Measurements from ENCODE around the gene SPATA13.

SPATA13 gene

DNA sequence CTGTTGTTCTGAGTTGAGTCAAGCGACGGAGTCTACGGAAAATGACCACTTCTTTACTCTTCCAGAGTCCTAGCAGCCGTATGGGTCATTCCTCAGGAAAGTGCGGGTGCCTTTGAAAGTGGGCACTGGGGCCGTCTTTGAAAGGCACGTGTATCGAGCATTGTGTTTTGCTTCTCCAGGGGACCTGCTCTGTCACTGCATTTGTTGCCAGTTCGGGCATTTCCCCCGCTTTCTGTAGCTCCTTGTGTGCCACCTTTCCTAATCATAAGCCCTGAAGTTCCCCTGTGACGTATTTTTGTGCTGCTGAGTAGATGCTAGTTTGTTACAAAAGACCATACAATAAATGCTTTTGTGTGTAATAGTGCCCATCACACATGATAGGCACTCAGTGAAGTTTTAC is 24.4 kb downstream of the SPATA13 start:
- H3K4me3 ChIP-seq (ENCODE audit: low read depth in 1 of 2, low read length in 2 of 2), result no peak overlapping the region
- no peaks in the 10 kb centered on the region for H3K36me3 ChIP-seq (ENCODE audit: control insufficient read depth in 1 of 2, insufficient read depth in 2 of 2, low read length in 2 of 2)
- peaks cover 0 to 3% of the 10 kb centered on the region in 2 donors for H3K4me1 ChIP-seq (ENCODE audit: control insufficient read depth in 1 of 2, insufficient read depth in 2 of 2, low read length in 2 of 2)
- H3K27me3 ChIP-seq (ENCODE audit: low read depth, low read length), result no peaks in the 10 kb centered on the region
- peak overlapping the region; percentile 62 for H3K27ac ChIP-seq (ENCODE audit: low read length)
- no peaks in the 10 kb centered on the region for H3K9me3 ChIP-seq (ENCODE audit: control insufficient read depth in 1 of 2, low read length in 2 of 2)

DNA sequence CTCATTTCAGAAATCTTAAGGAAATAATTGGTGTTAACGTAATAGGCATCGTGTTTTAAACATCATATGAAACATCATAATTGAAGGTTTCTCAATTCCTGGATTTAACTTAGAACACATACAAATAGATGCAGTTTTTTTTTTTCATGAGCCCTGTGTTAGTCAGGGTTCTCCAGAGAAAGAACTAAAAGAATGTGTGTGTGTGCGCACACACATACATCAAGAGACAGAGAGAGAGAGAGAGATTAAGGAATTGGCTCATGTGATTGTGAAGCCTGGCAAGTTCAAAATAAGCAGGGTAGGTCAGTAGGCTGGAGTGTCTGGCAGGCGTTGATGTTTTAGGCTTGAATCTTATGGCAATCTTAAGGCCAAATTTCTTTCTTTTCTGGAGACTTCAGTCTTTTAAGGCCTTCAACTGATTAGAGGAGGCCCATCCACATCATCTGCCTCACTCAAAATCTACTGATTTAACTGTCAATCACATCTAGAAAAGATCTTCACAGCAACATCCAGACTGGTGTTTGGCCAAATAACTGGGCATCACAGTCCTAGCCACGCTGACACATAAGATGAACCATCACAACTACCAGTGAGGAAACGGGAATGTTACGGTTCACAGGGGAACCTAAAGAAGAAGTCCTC is 25.2 kb downstream of the SPATA13 start:
- H3K36me3 ChIP-seq (ENCODE audit: control insufficient read depth in 1 of 2, insufficient read depth in 2 of 2, low read length in 2 of 2), result no peaks in the 10 kb centered on the region
- peaks cover 0 to 3% of the 10 kb centered on the region in 2 donors for H3K4me1 ChIP-seq (ENCODE audit: control insufficient read depth in 1 of 2, insufficient read depth in 2 of 2, low read length in 2 of 2)
- no peaks in the 10 kb centered on the region for H3K27me3 ChIP-seq (ENCODE audit: low read depth, low read length)
- H3K27ac ChIP-seq (ENCODE audit: low read length), result peak overlapping the region; percentile 62
- no peaks in the 10 kb centered on the region for H3K9me3 ChIP-seq (ENCODE audit: control insufficient read depth in 1 of 2, low read length in 2 of 2)
- no peak overlapping the region for H3K4me3 ChIP-seq (ENCODE audit: low read depth in 1 of 2, low read length in 2 of 2)

- Histone ChIP-seq H3K9me3 (ENCODE audit: control insufficient read depth in 1 of 2, low read length in 2 of 2) (no peaks in the 10 kb centered on the region), H3K4me3 (ENCODE audit: low read depth in 1 of 2, low read length in 2 of 2) (no peak overlapping the region), H3K36me3 (ENCODE audit: control insufficient read depth in 1 of 2, insufficient read depth in 2 of 2, low read length in 2 of 2) (no peaks in the 10 kb centered on the region), H3K27ac (ENCODE audit: low read length) (no peak overlapping the region), H3K4me1 (ENCODE audit: control insufficient read depth in 1 of 2, insufficient read depth in 2 of 2, low read length in 2 of 2) (peaks cover 0 to 3% of the 10 kb centered on the region in 2 donors), H3K27me3 (ENCODE audit: low read depth, low read length) (no peaks in the 10 kb centered on the region)
Observed at GRCh38 chr13:24187185-24187584, 26.7 kb downstream of the SPATA13 start.

- Histone ChIP-seq H3K4me1 (ENCODE audit: control insufficient read depth in 1 of 2, insufficient read depth in 2 of 2, low read length in 2 of 2) (peaks cover 0 to under 1% of the 10 kb centered on the region in 2 donors), H3K4me3 (ENCODE audit: low read depth in 1 of 2, low read length in 2 of 2) (no peak overlapping the region), H3K36me3 (ENCODE audit: control insufficient read depth in 1 of 2, insufficient read depth in 2 of 2, low read length in 2 of 2) (no peaks in the 10 kb centered on the region), H3K9me3 (ENCODE audit: control insufficient read depth in 1 of 2, low read length in 2 of 2) (no peaks in the 10 kb centered on the region), H3K27ac (ENCODE audit: low read length) (no peak overlapping the region), H3K27me3 (ENCODE audit: low read depth, low read length) (no peaks in the 10 kb centered on the region)
Observed at GRCh38 chr13:24192057-24192810, 31.7 kb downstream of the SPATA13 start.

DNA sequence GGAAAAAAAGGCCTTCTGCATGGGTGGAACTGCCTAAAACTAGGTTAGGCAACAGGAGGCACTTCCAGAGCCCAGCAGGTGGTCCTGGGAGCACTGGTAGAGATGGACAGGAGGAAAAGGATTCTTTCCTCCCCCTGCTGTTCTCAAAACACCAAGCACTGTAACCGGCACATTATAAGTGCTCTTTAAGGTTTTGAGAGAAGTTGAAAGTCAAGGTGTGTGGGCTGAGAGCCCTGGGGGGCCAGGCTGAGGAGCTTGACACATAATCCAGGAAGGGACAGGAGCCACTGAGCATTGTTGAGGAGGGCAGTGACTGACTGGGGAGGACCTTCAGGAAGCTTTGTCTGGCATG is 32.3 kb downstream of the SPATA13 start:
- Histone ChIP-seq H3K27ac (ENCODE audit: low read length) (no peak overlapping the region), H3K36me3 (ENCODE audit: control insufficient read depth in 1 of 2, insufficient read depth in 2 of 2, low read length in 2 of 2) (no peaks in the 10 kb centered on the region), H3K27me3 (ENCODE audit: low read depth, low read length) (no peaks in the 10 kb centered on the region), H3K4me1 (ENCODE audit: control insufficient read depth in 1 of 2, insufficient read depth in 2 of 2, low read length in 2 of 2) (no peaks in the 10 kb centered on the region), H3K4me3 (ENCODE audit: low read depth in 1 of 2, low read length in 2 of 2) (no peak overlapping the region), H3K9me3 (ENCODE audit: control insufficient read depth in 1 of 2, low read length in 2 of 2) (no peaks in the 10 kb centered on the region)

GRCh38 chr13:24194447-24194846 is 33.9 kb downstream of the SPATA13 start:
- no peaks in the 10 kb centered on the region for H3K27me3 ChIP-seq (ENCODE audit: low read depth, low read length)
- H3K4me3 ChIP-seq (ENCODE audit: low read depth in 1 of 2, low read length in 2 of 2), result no peak overlapping the region
- no peaks in the 10 kb centered on the region for H3K9me3 ChIP-seq (ENCODE audit: control insufficient read depth in 1 of 2, low read length in 2 of 2)
- no peaks in the 10 kb centered on the region for H3K36me3 ChIP-seq (ENCODE audit: control insufficient read depth in 1 of 2, insufficient read depth in 2 of 2, low read length in 2 of 2)
- H3K4me1 ChIP-seq (ENCODE audit: control insufficient read depth in 1 of 2, insufficient read depth in 2 of 2, low read length in 2 of 2), result no peaks in the 10 kb centered on the region
- H3K27ac ChIP-seq (ENCODE audit: low read length), result no peak overlapping the region

DNA sequence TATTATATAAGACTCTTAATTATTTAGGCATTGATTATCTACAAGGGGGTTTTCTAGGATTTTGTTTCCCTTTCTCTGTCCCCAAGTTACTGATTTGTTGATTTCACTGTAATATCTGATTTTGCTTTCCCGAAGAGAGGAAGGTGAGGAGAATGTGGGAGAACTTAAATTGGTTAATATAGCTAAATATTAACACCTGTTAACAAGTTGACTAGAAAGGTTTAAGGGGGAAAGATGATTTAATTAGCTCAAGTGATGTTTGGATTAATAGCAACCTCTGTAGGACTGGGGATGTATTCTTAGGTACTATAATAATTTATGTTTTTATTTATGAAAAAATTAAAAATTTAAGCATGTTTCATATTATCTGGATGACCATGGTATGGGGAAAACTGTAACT is 35.1 kb downstream of the SPATA13 start:
- Histone ChIP-seq H3K36me3 (ENCODE audit: control insufficient read depth in 1 of 2, insufficient read depth in 2 of 2, low read length in 2 of 2) (no peaks in the 10 kb centered on the region), H3K27me3 (ENCODE audit: low read depth, low read length) (no peaks in the 10 kb centered on the region), H3K4me3 (ENCODE audit: low read depth in 1 of 2, low read length in 2 of 2) (no peak overlapping the region), H3K9me3 (ENCODE audit: control insufficient read depth in 1 of 2, low read length in 2 of 2) (no peaks in the 10 kb centered on the region), H3K4me1 (ENCODE audit: control insufficient read depth in 1 of 2, insufficient read depth in 2 of 2, low read length in 2 of 2) (no peaks in the 10 kb centered on the region), H3K27ac (ENCODE audit: low read length) (no peak overlapping the region)

DNA sequence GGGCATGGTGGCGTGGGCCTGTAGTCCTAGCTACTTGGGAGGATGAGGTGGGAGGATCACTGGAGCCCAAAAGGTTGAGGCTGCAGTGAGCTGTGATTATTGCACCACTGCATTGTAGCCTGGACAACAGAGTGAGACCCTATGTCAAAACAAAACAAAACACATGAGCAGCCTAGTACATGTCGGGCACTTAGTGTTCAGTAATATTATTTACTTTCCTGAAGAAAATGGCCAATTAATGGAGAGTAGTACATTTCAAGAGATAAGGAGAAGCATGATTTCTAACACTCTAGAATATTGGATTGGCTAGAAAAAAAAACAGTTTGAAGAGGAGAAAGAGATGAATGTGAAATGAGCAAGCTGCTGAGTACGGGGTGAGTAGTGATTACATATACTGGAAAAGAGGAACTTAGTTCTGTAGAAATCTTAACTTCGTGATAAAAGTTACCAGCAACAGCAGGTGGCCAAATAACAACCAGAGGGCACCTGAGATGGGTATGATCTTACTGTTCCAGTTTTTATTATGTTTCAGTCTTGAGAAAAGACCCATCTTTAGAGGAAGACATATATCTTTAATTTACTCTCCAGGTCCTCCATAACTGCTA is 36.2 kb downstream of the SPATA13 start:
- no peaks in the 10 kb centered on the region for H3K9me3 ChIP-seq (ENCODE audit: control insufficient read depth in 1 of 2, low read length in 2 of 2)
- no peaks in the 10 kb centered on the region for H3K27me3 ChIP-seq (ENCODE audit: low read depth, low read length)
- H3K4me3 ChIP-seq (ENCODE audit: low read depth in 1 of 2, low read length in 2 of 2), result no peak overlapping the region
- H3K36me3 ChIP-seq (ENCODE audit: control insufficient read depth in 1 of 2, insufficient read depth in 2 of 2, low read length in 2 of 2), result no peaks in the 10 kb centered on the region
- H3K27ac ChIP-seq (ENCODE audit: low read length), result no peak overlapping the region
- no peaks in the 10 kb centered on the region for H3K4me1 ChIP-seq (ENCODE audit: control insufficient read depth in 1 of 2, insufficient read depth in 2 of 2, low read length in 2 of 2)

DNA sequence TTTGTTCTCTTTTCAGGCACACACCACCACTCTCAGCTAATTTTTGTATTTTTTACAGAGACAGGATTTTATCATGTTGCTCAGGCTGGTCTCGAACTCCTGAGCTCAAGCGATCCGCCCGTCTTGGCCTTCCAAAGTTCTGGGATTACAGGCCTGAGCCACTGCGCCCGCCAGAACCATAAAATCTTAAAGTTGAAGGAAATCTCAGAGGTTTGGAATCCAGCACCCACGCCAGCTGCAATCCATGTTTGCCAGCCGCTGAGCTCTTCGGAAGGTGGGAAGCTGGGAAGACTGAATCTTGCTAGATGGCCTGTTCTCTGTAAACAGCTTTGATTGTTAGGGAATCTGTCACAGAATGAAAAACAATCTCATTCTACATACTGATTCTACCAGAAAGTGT is 38.5 kb downstream of the SPATA13 start:
- H3K27ac ChIP-seq (ENCODE audit: low read length), result no peak overlapping the region
- H3K27me3 ChIP-seq (ENCODE audit: low read depth, low read length), result no peaks in the 10 kb centered on the region
- no peak overlapping the region for H3K4me3 ChIP-seq (ENCODE audit: low read depth in 1 of 2, low read length in 2 of 2)
- no peaks in the 10 kb centered on the region for H3K9me3 ChIP-seq (ENCODE audit: control insufficient read depth in 1 of 2, low read length in 2 of 2)
- peaks cover 0 to 9% of the 10 kb centered on the region in 2 donors for H3K4me1 ChIP-seq (ENCODE audit: control insufficient read depth in 1 of 2, insufficient read depth in 2 of 2, low read length in 2 of 2)
- H3K36me3 ChIP-seq (ENCODE audit: control insufficient read depth in 1 of 2, insufficient read depth in 2 of 2, low read length in 2 of 2), result no peaks in the 10 kb centered on the region

- no peak overlapping the region for H3K4me3 ChIP-seq (ENCODE audit: low read depth in 1 of 2, low read length in 2 of 2)
- no peaks in the 10 kb centered on the region for H3K9me3 ChIP-seq (ENCODE audit: control insufficient read depth in 1 of 2, low read length in 2 of 2)
- H3K27me3 ChIP-seq (ENCODE audit: low read depth, low read length), result no peaks in the 10 kb centered on the region
- peaks cover 0 to 16% of the 10 kb centered on the region in 2 donors for H3K4me1 ChIP-seq (ENCODE audit: control insufficient read depth in 1 of 2, insufficient read depth in 2 of 2, low read length in 2 of 2)
- no peaks in the 10 kb centered on the region for H3K36me3 ChIP-seq (ENCODE audit: control insufficient read depth in 1 of 2, insufficient read depth in 2 of 2, low read length in 2 of 2)
- H3K27ac ChIP-seq (ENCODE audit: low read length), result no peak overlapping the region
Observed at GRCh38 chr13:24202215-24202614, 41.7 kb downstream of the SPATA13 start.

- Histone ChIP-seq H3K4me1 (ENCODE audit: control insufficient read depth in 1 of 2, insufficient read depth in 2 of 2, low read length in 2 of 2) (peaks cover 5 to 21% of the 10 kb centered on the region in 2 donors), H3K4me3 (ENCODE audit: low read depth in 1 of 2, low read length in 2 of 2) (no peak overlapping the region), H3K36me3 (ENCODE audit: control insufficient read depth in 1 of 2, insufficient read depth in 2 of 2, low read length in 2 of 2) (no peaks in the 10 kb centered on the region), H3K27ac (ENCODE audit: low read length) (no peak overlapping the region), H3K27me3 (ENCODE audit: low read depth, low read length) (no peaks in the 10 kb centered on the region), H3K9me3 (ENCODE audit: control insufficient read depth in 1 of 2, low read length in 2 of 2) (no peaks in the 10 kb centered on the region)
Observed at GRCh38 chr13:24203273-24203672, 42.8 kb downstream of the SPATA13 start.
